Fibroblast of skin of right quadriceps (primary cell): ENCODE measurements around the gene ASB15.
A peak's percentile ranks its signal among the peaks of the same experiment; 100 is the strongest.

Experiments used
- DNase-seq: peaks from one replicate; pipeline ENCODE4 v3.0.0-alpha.2; 2013

Gene ASB15

DNA sequence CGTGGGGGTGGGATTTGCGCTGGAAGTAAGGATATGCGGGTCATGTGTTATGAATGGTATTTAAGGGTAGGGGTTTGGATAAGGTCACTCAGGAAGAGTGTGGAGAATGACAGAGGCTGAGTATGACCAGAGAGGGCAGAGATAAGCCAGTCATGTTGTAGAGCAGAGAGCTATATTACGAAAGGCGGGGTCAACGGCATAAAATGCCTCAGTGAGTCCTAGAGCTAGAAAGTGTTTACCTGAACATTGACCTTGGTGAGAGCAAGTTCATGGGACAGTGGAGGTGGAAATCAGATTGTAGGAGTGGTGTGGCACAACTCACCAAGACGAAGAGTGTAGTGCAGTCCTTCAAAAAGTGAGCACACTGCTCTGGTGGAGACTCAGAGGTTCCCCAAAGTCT is 67.9 kb downstream of the ASB15 start:
- DNase-seq: no peak

DNA sequence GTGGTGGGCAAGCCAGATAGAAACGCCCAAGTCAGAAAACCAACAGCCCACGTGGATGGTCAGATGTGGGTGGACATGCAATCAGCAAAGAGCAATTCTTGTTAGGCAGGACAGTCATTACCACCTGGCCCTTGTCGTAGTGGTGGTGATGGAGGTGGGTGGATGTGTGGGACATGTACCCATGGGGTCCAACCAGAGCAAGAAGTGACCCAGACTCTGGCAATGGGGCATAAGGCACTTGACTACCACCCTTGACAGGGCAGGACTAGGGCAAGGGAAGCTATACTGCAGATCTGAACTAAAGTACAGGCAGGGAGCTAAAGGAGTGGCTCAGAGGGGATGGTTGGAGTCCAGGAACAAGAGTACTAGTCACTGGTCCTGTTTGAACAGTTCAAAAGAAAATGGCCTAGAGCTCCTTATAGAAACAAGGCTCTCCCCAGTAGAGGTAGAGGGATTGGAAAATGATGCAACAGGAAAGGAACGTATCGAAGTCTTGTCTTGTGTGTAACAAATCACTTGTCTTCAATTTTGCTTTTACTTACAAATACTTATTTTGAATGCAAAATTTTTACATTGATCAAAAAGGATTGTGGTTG is 71.6 kb downstream of the ASB15 start:
- no peak for DNase-seq

DNA sequence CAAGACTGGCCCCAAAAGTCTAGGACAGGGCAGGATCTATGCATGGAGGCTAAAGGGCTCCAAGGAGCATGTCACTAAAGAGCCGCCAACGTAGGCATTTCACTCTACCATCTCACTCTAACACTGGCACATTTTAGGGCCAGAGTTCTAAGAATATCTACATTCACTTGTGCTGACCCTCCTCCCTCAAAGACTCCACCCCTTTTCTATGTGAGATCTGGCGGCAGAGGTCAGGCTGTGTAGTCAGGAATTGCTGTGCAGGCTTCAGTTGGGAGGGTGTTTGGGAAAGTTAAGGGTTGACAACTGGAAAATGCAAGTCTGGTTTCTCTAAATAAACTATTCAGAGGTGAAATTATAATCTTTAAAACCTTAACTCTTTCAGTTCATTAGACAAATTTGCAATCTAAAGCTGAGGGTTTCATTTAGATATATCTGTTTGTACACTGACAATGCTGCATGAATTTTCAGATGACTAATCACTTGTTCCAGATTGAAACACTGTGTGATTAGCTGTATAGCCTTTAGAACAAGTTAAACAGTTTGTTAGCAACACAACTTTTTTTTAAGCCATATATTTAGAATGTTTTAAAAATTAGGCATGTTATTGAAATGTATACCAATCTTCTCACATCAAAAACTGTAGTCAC is 72.3 kb downstream of the ASB15 start:
- no peak for DNase-seq

DNA sequence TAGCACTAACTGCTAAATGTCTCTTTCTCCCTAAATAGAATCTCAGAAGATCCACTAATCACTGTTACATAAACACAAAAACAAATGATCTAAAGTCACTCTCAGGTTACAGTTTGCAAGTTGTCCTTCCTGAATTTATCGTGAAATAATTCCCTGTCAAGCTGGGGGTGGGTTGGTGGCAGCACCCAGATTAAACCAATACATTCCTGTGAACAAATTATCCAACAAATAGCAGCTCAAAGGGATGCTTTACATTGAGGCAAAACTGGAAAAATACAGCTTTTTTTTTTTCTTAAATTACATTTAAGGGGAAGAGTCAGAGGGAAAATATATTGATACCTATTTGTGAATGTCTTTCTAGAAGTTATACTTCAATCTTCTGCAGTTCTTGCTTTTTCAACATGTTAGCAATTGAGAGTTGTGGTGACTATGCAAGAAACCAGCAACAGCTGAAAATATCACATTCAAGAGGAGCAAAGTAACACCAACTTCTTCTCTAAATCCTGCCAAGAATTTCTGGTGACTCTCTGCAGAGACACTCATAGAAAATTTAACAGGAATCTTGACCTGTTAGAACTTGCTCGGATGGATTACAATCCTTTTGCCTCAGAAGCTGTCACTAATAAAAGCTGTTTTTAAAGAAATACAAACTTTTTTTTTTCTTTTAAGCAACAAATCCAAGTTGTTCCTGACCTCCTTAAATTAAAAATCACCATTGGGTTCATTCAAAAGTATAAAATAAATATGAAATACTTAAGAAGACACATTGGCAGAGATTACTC is 73.0 kb downstream of the ASB15 start:
- DNase-seq: peak; percentile 29

DNA sequence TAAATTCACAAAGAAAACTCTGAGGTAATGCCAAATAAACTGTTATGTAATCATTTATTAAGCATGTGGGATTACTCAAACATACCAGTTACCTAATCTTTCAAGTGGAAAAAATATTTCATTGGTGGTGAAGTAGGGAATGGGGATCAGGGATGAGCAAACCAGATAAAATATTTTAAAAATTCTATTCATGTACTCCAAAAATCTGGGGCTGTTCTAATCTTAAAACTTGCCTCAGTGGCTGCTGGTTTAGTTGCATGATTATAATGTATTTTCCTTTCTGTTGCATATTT is 73.5 kb downstream of the ASB15 start:
- peak; percentile 40 for DNase-seq

DNA sequence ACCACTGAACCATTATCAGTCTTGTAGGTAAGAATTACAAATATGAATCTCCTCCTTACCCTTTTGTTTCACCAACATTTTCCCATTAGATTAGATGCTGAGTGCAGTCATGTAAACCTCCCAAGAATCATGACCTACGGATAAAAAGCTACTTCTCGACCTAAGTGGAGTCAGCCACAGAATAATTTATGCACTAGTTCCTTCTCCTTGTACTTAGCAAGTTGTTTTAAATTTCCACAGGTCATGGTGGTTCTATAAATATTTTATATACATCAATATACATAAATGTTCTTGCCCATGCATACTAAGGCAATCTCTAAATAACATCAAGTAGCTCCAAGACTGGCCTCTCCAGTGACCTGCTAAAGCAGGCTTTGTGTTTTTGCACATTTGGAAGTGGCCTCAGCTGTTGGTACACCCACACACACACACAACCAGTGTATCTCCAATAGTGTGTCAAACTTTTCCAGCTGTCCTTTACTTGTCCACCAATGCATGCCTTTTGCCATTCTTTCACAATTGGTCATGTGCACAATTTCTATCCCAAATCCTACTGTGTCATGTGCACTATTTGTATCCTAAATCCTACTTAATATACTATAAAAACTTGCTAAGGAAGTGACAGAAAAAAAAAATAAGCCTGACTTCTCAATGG is 75.6 kb downstream of the ASB15 start:
- DNase-seq: no peak

DNA sequence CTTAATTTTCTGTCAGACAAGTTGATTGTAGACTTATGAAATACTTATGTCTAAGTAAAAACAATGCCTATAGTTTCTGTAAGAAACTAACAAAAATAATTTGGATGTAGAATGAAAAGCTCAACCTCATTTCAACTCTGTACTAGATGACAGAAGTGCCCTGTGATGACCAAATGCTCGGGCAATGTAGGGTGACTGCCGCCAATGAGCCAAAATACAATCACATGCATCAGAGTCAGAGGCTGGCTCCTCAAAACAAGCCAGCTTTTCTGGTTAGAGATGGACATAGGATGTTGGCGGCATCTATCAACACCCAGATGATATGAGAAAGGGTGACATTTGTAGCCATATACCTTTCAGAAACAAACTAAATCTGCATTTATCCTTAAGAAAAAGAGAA is 78.0 kb downstream of the ASB15 start:
- DNase-seq: no peak

DNA sequence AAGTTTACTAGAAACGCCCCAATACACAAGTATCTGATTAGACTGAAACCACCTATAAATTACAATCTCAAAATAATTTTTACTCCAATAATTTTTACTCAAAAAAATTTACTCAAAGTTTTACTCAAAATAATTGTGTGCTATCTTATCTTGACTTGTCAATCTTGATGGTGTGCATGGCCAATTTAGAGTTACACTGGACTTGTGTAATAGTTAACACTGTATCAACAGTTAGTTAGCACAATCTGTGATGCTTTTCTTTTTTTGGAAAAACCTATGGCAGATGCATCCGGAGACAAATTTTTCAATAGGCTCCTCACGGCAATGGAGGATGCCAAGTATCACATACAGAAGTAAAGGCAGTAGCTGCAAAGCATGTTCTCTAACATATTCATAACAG is 79.0 kb downstream of the ASB15 start:
- DNase-seq: no peak

DNA sequence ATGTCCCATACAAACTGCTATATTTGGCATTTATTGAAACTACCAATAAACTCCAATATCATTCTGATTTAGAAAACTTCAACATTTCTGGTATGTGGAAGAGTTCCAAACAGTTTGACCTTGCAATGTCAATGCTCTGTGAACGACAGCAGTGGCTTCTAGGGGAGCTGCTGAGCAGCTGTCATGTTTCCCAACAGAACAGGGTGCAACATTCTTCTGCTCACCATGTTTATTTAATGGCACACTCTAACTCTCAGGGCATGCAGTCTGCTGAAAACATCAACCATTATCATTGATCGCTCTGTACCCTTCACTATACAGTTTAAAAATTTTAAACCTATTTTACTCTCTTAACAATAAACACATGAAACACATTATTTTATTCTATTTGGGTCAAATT is 79.9 kb downstream of the ASB15 start:
- no peak for DNase-seq

DNA sequence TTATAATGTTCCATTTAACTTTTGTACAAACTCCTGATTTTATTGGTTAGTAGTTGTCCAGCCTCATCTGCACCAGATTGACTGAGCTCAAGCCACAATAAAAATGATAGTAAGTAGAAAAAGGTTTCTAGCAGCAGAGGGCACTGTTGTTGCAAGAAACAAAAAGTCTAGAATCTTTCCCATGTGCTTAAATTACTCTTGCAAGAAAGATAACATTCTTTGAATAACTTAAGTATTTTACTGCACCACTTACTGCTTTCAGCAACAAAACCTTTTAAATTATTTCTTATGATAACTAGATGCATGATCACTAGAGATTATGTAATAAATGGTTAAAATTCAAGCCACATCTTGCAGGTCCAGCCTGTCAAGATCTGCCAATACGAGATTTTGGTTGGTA is 81.1 kb downstream of the ASB15 start:
- DNase-seq: peak; percentile 68

DNA sequence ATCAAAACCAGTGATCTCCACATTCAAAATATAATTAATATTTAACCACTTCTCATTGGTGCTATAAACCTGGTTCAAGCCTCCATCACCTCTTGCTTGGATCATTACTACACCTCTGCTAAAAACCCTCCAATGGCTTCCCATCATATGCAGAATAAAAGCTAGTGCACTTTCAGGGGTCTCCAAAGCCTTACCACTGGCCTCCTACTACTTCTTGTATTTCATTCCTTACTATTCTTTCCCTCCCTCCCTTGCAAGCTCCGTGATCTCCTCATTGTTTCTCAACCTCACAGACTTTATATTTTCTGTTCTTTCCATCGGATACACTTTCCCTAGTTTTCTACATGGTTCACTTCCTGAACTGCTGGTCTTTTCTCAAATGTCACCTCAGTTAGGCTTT is 85.5 kb downstream of the ASB15 start:
- no peak for DNase-seq

DNA sequence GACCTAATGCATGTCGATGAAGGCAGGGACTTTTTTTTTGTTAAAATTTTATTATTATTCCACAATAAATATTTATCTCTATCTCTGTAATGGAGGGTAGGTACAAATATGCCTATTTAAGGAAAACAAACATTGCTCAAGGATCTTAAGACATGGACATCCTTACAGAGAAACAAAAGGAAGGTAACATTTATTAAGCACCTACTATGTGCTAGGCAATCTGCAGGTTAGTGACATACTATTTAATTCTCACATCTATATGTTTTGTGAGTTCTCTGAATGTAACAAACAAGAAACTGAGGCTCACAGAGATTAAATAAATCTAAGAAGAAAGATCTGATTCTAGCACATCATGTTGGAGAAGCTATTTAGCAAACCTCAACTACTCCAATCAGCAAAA is 86.1 kb downstream of the ASB15 start:
- DNase-seq: no peak
